HCT116 (cell line): ENCODE results near the gene SPRED2. TPM values are rescaled to one million over a fixed set of nuclear protein-coding genes. Genes with fewer than 3 reads are reported as not detected.

Source experiments
- ATAC-seq: fragments of 200-7000 bp; cut with Tn5 transposase; 2 replicates; pipeline ENCODE4 v1.9.1; 2020; ENCODE audit warnings: mild to moderate bottlenecking, moderate library complexity
- BruUV-seq: library from RNA; stranded (reverse); fragments of 400-500 nt; replicated peaks from 2 replicates; lab custom pipeline; 2021; lab: Mats Ljungman, UMichigan
- CTCF ChIA-PET: fragments of 300-600 bp; sonication (Branson Sonifier 250); formaldehyde crosslinking; loops from one replicate; lab custom pipeline; 2021; ENCODE audit warnings: antibody characterized with exemption; lab: Charles Lee
- POLR2A ChIA-PET: fragments of 300-600, 350-600 bp; sonication (Branson Sonifier 250); formaldehyde crosslinking; loops from one replicate; lab custom pipeline; 2021; ENCODE audit warnings: antibody characterized with exemption; lab: Charles Lee
- RAD21 ChIA-PET, 2 experiments: fragments of 300-600 bp; sonication (Branson Sonifier 250); formaldehyde crosslinking; loops; one replicate each; lab custom pipeline; 2023; ENCODE audit warnings: low total read pairs in 2 of 2; ENCODE audit not compliant: uncharacterized antibody in 2 of 2, unreplicated experiment in 2 of 2, low non-redundant PET in 1 of 2; lab: Charles Lee
- DNase-seq: peaks from one replicate; pipeline ENCODE4 v3.0.0-alpha.2; 2010; ENCODE audit warnings: low read depth, low spot score
- H2AFZ ChIP-seq: fragments of 200-600 bp; shearing (Covaris generic), sonication (generic); 2 replicates; pipeline ENCODE4 v1.6.1; 2017; ENCODE audit warnings: low read depth, mixed run types, mixed read lengths, antibody characterized with exemption, low read length; ENCODE audit not compliant: poor library complexity, severe bottlenecking
- H3K27ac ChIP-seq: 2 replicates; pipeline ENCODE4 v1.5.1; 2012; ENCODE audit warnings: low read depth, low read length
- H3K27me3 ChIP-seq: fragments of 200-600 bp; sonication (generic); 2 replicates; pipeline ENCODE4 v1.6.1; 2016; ENCODE audit warnings: mixed run types, low read length, mixed read lengths; ENCODE audit not compliant: insufficient read depth
- H3K36me3 ChIP-seq, 2 experiments: fragments of 200-500 bp in 1 of 2; fragments of 200-600 bp in 1 of 2; sonication (Bioruptor generic) in 1 of 2; sonication (generic) in 1 of 2; 2 replicates each; pipeline versions ENCODE4 v1.5.1 to v1.6.1; 2014 to 2016; ENCODE audit warnings: low read length in 2 of 2, inconsistent platforms in 1 of 2, mixed read lengths in 1 of 2, mixed run types in 1 of 2; ENCODE audit not compliant: insufficient read depth in 2 of 2, control insufficient read depth in 1 of 2
- H3K4me1 ChIP-seq, 2 experiments: fragments of 200-600 bp in 1 of 2; sonication (generic) in 1 of 2; 2 replicates each; pipeline versions ENCODE4 v1.5.1 to v1.6.1; 2012 to 2017; ENCODE audit warnings: low read length in 2 of 2, inconsistent platforms in 1 of 2, mild to moderate bottlenecking in 1 of 2, mixed read lengths in 1 of 2, mixed run types in 1 of 2, moderate library complexity in 1 of 2; ENCODE audit not compliant: insufficient read depth in 2 of 2, control insufficient read depth in 1 of 2
- H3K4me2 ChIP-seq: fragments of 200-600 bp; sonication (generic); 2 replicates; pipeline ENCODE4 v1.6.1; 2017; ENCODE audit warnings: mixed run types, low read length, mixed read lengths
- H3K4me3 ChIP-seq, 2 experiments: fragments of 200-600 bp in 1 of 2; sonication (generic) in 1 of 2; replicated peaks in 1 of 2; 2 replicates each; pipeline ENCODE4 v1.5.1; 2011 to 2016; ENCODE audit warnings: low read length in 2 of 2, control low read depth in 1 of 2, low read depth in 1 of 2, mild to moderate bottlenecking in 1 of 2, mixed read lengths in 1 of 2, mixed run types in 1 of 2
- H3K79me2 ChIP-seq: fragments of 200-600 bp; sonication (generic); 2 replicates; pipeline ENCODE4 v1.6.1; 2017; ENCODE audit warnings: mild to moderate bottlenecking, mixed run types, low read length, moderate library complexity, mixed read lengths; ENCODE audit not compliant: insufficient read depth
- H3K9ac ChIP-seq: fragments of 200-600 bp; sonication (generic); 2 replicates; pipeline ENCODE4 v1.6.1; 2016; ENCODE audit warnings: low read length, mixed read lengths
- H3K9me2 ChIP-seq: fragments of 200-600 bp; sonication (generic), shearing (Covaris generic); 2 replicates; pipeline ENCODE4 v1.6.1; 2017; ENCODE audit warnings: mixed run types, mild to moderate bottlenecking, moderate library complexity; ENCODE audit not compliant: insufficient read depth
- H3K9me3 ChIP-seq, 2 experiments: fragments of 200-500 bp in 1 of 2; fragments of 200-600 bp in 1 of 2; sonication (Bioruptor generic) in 1 of 2; sonication (generic) in 1 of 2; 2 replicates each; pipeline ENCODE4 v1.6.1; 2014 to 2017; ENCODE audit warnings: low read length in 2 of 2, mixed read lengths in 2 of 2, inconsistent platforms in 1 of 2, low read depth in 1 of 2, mild to moderate bottlenecking in 1 of 2, mixed run types in 1 of 2, moderate library complexity in 1 of 2; ENCODE audit not compliant: control insufficient read depth in 1 of 2, insufficient read depth in 1 of 2
- H4K20me1 ChIP-seq: fragments of 200-600 bp; sonication (generic), shearing (Covaris generic); 2 replicates; pipeline ENCODE4 v1.6.1; 2017; ENCODE audit warnings: mixed run types, mild to moderate bottlenecking, moderate library complexity; ENCODE audit not compliant: insufficient read depth
- ATF3 ChIP-seq: IDR thresholded peaks from 2 replicates; pipeline ENCODE4 v1.6.1; 2012
- CEBPB ChIP-seq: IDR thresholded peaks from 2 replicates; pipeline ENCODE4 v1.6.1; 2012; ENCODE audit warnings: low read depth
- EGR1 ChIP-seq: IDR thresholded peaks from 2 replicates; pipeline ENCODE4 v1.6.1; 2012; ENCODE audit warnings: low read depth
- ELF1 ChIP-seq: IDR thresholded peaks from 2 replicates; pipeline ENCODE4 v1.6.1; 2012; ENCODE audit warnings: low read depth, borderline replicate concordance
- EZH2phosphoT487 ChIP-seq: fragments of 200-600 bp; IDR thresholded peaks from 2 replicates; pipeline ENCODE4 v1.6.1; 2018; ENCODE audit warnings: antibody characterized with exemption, borderline replicate concordance
- MAX ChIP-seq: IDR thresholded peaks from 2 replicates; pipeline ENCODE4 v1.6.1; 2012
- POLR2A ChIP-seq: IDR thresholded peaks from 2 replicates; pipeline ENCODE4 v1.7.0; 2011; ENCODE audit warnings: borderline replicate concordance; ENCODE audit not compliant: insufficient read depth, insufficient read length; ENCODE audit errors: extremely low read depth
- POLR2AphosphoS5 ChIP-seq: IDR thresholded peaks from 2 replicates; pipeline ENCODE4 v1.6.1; 2011; ENCODE audit warnings: mild to moderate bottlenecking, low read depth, low read length, moderate library complexity
- RAD21 ChIP-seq: IDR thresholded peaks from 2 replicates; pipeline ENCODE4 v1.6.1; 2012; ENCODE audit warnings: low read depth, mild to moderate bottlenecking
- REST ChIP-seq: IDR thresholded peaks from 2 replicates; pipeline ENCODE4 v1.6.1; 2012; ENCODE audit warnings: low read depth
- TCF7L2 ChIP-seq: IDR thresholded peaks from 2 replicates; pipeline ENCODE4 v1.7.0; 2011; ENCODE audit warnings: borderline replicate concordance, inconsistent platforms; ENCODE audit not compliant: insufficient read depth, insufficient read length; ENCODE audit errors: extremely low read depth
- YY1 ChIP-seq: IDR thresholded peaks from 2 replicates; pipeline ENCODE4 v1.6.1; 2011; ENCODE audit warnings: low read length, low read depth, moderate library complexity, mild to moderate bottlenecking; ENCODE audit not compliant: insufficient replicate concordance; ENCODE audit errors: extremely low read depth
- ZBTB33 ChIP-seq: IDR thresholded peaks from 2 replicates; pipeline ENCODE4 v1.6.1; 2011; ENCODE audit warnings: mild to moderate bottlenecking, low read length, moderate library complexity; ENCODE audit not compliant: insufficient replicate concordance; ENCODE audit errors: extremely low read depth
- ZFX ChIP-seq: fragments of 450-650 bp; IDR thresholded peaks from 2 replicates; pipeline ENCODE4 v1.6.1; 2017
- intact Hi-C: fragments of 100-400 bp; cut with micrococcal nuclease; formaldehyde crosslinking; loops from 2 replicates; pipeline ENCODE4 v1.10.0; 2022
- total RNA-seq: library from RNA; stranded (reverse); gene quantifications from one replicate; pipeline ENCODE4 v1.2.1, GENCODE V29; 2021; ENCODE audit not compliant: unreplicated experiment

The SPRED2 gene
- total RNA-seq, 1 experiment from 2014 or later, result 62.6 TPM

GRCh38 chr2:65279756-65280155 lies 152.6 kb downstream of the SPRED2 start:
- H3K79me2 ChIP-seq, result no peaks in the 10 kb centered on the region
- no TSS peak for BruUV-seq
- DNase-seq, result no peak
- no peaks in the 10 kb centered on the region for H3K27me3 ChIP-seq
- no peaks in the 10 kb centered on the region for H3K36me3 ChIP-seq
- H3K9me3 ChIP-seq, result no peaks in the 10 kb centered on the region
- H3K4me1 ChIP-seq, result no peaks in the 10 kb centered on the region
- H3K4me3 ChIP-seq, result no peak overlapping the region
- RAD21 ChIA-PET, result no interaction called here
- intact Hi-C loops, result no loop called here
- CTCF ChIA-PET, result no interaction called here
- H3K27ac ChIP-seq, result no peak overlapping the region
- H3K9ac ChIP-seq, result no peak overlapping the region
- no peak overlapping the region for H3K4me2 ChIP-seq
- TF ChIP-seq CEBPB (no peak), REST (no peak), POLR2AphosphoS5 (no peak), YY1 (no peak), EZH2phosphoT487 (no peak), ATF3 (no peak), MAX (no peak), EGR1 (no peak), RAD21 (no peak), ELF1 (no peak), TCF7L2 (no peak), ZFX (no peak), POLR2A (no peak), ZBTB33 (no peak)
- TF ChIP-seq, all 23 proteins: peak for 0
- POLR2A ChIA-PET, result no interaction called here
- ATAC-seq, result no peak
- Histone ChIP-seq H4K20me1 (no peaks in the 10 kb centered on the region), H2AFZ (no peak overlapping the region), H3K9me2 (no peaks in the 10 kb centered on the region)
